HG03342 (cell line): ENCODE data around the gene PAX8.
"Not testable (repeated sequence)": the region's sequence is repeated elsewhere in the genome, so short reads cannot be mapped to it uniquely, and the experiment has no call there.

Experiments
- ATAC-seq: cut with Tn5 transposase; IDR thresholded peaks from one replicate; pipeline ENCODE4 v1.9.1; 2021; ENCODE audit warnings: mild to moderate bottlenecking, moderate library complexity; ENCODE audit not compliant: unreplicated experiment

PAX8 gene

DNA sequence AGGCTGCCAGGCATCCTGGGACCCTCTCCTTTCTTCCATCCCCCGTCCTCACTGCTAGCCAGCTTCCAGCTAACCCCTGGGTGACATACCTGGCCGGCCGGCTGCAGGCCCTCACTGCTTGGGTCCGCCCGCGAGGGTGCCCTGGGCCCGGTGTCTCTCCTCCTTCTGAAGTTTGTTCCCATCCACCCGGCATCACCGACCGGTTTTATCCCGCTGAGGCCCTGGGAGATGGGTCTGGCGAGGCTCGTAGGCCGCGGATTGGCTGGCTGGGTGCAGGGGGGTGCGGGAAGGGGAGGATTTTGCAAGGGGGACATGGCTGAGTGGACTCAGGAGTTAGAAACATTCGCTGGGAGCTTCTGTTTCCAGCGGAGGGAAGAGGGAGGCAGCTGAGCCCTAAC, at the start of gene PAX8:
TSS of gene PAX8 (minus strand) at position 180 of the 398 bp plus-strand sequence. CDS start 527 bp downstream, outside the sequence.
- no peak for ATAC-seq

DNA sequence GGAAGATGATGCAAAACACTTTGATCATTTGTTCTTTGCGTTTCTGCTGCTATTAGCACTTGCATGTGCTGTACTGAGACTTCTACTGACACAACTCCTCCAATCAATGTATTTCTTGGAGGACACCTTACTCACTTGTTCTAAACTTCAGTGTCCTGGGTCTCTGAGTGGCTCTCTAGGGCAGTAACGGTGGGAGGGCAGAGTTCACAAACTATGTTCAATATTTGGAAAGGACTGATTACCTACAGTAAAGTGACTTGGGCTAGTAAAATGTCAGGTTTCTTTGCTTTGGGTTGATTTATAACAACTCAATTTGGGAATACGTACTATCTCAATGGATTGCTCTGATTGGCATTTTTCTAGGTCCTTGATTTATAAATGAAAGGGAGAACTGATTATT, 49.3 kb upstream of the PAX8 start:
- no peak for ATAC-seq

DNA sequence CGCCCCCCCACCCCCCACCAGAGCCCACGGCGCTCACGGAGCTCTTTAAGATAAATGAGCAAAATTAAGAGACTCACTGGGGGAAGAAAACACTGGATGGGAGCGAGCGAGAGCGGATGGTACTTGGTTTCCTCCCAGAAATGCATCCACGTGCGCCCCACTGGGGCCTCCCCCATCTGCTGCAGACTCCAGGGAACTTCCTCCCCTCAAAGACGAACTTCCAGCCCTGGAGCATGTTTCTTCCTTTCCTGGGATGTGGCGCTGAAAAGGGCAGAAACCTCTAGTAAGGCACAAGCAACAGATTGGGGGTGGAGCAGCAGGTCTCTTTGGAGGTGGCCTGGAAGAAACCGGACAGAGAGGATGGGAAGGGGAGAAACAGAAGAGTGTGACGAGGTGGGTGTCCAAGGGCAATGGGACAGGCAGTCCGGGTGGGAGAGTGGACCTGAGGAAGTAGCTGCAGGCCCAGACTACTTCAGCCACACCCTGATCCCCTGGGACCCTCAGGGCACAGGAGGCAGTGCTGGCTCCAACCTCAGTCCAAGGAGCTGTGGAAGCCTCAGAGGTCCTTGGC, 46.5 kb upstream of the PAX8 start:
- ATAC-seq, result not testable (repeated sequence)

DNA sequence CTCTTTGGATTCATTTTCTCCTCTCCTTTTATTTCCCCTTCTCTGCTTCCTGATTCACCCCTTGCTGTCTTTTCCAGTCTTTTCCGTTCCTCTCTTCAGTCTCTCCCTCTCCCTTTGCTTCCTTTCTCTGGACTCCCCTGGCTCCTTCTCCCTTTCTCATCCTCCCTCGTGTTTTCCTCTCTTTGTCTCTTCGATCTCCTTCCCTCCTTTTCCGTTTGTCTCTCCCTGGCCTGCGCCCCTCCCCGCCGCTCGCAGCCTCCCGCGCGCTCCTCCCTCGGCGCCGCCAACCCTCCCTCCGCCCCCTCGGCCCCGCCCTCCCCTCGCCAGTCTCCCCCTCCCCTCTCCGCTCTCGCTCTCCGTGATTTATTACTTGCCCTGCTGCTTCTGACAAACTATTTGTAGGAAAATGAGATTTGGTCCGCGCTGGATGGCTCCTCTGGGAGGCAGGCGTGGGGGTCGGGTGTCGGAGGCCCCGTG, 46.0 kb upstream of the PAX8 start:
- ATAC-seq, result no peak

DNA sequence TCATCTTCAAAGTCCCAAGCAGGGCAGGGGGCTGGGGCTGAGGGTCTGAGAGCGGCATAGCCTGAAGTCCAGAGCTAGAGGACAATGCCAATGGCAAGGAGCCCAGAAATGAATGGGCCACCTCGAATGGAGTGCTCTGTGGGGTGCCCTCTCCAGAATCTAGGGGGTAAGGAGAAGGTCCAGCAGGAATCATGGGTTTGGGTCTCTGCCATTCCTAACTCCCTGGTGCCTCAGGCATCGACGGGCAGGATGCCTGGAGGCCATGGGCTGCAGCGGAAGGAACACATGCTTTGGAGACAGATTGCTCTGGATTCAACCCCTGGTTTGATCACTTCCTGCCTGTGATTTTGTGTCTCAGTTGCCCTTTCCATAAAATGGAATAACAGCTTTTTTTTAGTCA, 44.4 kb upstream of the PAX8 start:
- not testable (repeated sequence) for ATAC-seq

DNA sequence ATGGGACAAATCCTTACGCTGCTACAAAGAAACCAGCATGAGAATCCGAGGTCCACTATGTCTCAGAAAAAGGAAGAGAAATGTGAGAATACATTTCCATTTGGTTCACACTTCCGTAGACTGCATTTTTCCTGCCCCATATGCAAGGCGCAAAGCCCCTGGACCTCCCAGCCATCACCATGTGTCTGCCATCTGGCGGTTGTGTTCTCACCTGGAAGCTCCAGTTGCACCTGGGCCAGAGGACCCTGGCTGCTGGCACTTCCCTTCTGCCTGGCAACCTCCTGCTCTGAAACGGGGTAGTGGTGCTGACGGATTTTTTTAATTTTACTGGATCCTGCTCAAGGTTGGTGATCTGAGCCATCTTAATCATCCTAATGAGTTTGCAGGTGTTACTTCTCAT, 41.4 kb upstream of the PAX8 start:
- ATAC-seq, result not testable (repeated sequence)

DNA sequence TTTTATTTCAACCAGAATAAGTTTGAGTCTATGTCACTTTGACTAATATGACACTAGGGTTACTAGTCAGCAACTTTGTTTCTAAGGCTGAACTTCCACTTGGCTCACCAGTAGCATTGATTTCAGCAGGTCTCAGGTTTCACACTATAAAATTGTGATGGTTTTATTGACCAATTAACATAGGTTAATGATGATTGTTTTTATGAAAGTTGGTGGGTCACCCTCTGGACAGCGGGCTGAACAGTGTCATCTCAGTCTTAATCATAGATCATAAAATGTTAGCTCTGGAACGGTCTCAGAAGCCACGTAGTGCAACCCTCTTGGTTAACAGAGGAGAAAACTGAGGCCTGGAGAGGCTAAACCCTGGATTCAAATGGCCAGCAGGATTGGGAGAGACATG, 40.2 kb upstream of the PAX8 start:
- ATAC-seq, result not testable (repeated sequence)

DNA sequence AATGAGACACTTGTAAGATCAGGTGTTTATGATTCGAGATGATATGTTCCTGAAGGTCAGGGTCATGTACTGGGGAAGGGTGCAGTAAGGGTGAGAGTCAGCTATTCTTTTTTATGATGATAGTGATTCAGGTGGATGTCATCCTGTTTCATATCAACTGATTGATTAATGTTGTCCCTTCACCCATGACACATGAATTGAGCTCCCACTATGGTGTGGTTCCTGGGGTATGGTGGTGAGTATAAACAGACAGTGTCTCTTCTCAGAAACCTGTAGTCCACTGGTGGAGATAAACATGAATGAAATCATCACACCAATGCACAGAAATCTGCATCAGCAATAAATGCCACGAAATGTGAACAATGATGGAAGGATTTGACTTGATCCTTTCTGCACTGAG, 37.4 kb upstream of the PAX8 start:
- no peak for ATAC-seq

DNA sequence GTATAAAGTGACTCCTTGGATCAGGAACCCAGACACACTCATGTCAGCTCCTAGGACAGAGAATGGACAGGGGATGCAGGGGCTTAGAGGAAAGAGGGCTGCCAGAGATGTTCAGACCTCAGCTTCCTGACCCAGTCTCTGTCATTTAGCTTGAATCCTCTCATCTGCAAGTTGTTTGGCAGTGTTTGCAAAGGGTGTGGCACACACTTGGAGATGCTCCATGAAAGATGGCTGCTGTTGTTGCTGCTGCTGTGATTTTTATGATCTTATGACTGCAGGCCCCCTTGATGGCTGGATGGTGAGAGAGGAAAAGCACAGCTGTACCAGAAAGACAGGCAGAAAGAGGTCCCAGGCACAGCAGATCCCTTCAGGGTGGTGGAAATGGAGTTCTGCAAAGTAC, 35.9 kb upstream of the PAX8 start:
- ATAC-seq, result not testable (repeated sequence)

DNA sequence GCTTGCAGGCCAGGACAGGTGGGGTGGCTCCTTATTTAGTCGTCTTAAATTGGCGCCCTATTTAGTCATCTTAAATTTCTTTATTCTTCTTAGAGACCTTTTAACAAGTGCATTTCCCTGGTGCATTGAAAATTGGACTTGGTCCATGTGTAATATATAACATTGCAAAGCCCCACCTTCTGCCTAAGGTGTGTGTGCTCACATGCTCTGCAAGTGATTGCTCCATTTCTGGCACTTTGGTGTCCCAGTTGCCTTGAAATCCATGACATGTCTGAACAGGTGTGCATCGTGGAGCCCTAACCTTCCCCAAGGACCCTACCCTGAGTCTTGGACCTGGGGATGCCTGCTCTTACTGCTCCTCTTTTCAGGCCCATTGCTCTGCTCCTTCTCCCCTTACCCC, 35.5 kb upstream of the PAX8 start:
- ATAC-seq, result not testable (repeated sequence)

DNA sequence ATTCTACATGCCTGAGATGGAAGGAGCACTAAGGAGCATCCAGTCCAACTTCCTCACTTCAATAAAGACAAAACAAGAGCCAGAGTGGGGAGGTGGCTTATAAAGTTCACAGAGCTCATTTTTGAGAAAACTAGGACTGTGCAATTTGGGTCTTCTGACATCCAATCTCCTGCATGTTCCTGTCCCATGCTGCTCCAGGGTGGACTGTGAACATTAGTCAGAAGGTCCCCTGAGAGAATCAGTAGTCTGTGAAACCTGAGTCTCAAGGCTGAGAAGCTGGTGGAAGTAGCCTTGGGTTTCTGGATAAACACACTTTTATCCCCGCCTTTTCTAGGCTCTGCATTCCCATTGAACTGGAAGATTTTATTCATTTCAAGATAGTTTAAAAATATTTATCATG, 33.1 kb upstream of the PAX8 start:
- ATAC-seq, result not testable (repeated sequence)

DNA sequence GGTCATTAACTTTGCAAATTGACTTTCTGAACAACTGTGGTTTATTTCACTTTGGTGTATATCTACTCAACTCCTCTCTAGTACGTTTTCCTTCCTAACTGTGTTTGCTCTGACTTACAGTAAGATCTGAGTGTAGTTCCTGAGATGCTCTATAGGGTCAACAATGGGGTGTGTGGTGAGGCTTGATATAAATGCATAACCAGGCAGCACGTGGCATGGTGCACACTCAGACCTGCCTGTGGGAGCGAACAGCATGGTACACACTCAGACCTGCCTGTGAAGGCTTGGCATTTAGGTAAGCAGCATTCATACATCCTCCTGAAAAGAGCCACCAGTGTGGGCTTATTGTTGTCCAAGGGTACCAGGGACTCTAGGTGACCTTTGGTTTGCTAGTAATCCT, 32.5 kb upstream of the PAX8 start:
- not testable (repeated sequence) for ATAC-seq

DNA sequence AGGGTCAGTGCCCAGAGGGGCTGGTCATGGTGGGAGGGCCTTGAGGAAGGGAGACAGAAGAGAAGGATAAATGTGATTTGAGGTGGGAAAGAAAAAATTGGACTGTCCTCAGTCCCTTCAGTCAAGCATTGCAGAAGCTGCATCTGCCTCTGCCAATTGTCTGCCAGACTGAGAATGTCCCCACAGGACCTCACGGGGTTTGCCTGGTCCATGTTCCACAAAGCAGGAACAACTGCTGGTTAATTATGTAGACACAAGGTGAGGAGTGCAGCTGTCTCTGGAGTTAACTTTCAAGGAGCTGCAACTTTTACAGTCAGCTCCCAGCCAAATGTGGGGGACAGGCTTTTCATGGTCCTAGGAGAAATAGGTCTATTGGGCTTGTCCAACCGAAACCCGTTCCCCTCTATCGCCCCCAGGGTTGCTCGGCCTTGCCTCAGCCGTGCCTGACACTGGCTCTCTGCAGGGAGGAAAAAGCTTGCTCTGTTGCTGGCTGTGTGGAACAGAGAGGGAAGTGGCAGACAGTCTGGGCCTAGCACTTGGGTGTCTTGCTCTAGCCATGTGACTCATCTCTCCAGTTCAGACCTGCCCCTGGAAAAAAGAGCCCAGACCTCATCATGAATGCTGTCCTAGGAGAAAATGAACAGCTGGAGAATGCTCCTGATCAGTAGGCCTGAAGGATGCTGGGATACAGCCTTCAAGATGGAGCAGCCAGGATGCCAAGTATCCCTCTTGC, 31.1 kb upstream of the PAX8 start:
- no peak for ATAC-seq

DNA sequence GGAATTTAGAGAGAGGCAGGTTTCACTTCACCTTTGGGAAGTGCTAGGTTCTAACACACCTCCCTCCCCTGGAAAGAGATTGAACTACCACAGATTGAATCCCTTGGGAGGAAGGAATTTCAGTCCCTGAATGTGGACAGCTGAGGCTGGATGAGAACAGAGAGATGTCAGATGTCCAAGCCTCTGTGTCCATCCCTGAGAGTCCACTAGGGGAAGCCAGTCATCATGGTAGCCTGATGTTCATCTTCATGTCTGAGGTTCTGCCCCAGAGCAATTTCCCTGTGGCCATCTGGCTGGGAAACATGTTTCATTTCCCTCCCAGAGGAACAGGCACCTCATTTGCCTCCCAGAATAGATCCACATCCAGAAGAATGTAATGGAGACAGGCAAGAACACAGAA, 30.1 kb upstream of the PAX8 start:
- ATAC-seq, result not testable (repeated sequence)

DNA sequence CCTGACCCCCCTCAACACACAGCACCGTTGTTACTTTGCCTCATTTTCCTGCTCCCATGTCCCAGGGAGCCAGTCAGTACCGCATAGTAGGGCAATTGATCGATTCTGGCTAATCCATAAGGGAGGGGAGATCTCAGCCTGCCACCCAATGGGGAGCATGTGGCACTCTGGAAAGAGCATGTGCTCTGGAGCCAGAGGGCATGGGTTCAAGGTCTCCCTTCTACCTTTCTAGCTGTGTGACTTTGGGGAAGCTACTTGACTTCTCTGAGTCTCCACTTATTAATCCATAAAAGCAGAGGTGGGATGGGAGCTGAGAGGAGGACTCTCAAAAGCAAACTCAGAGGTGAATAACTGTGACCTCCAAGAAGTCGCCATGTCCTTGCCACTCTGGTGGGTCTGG, 27.5 kb upstream of the PAX8 start:
- ATAC-seq, result not testable (repeated sequence)

DNA sequence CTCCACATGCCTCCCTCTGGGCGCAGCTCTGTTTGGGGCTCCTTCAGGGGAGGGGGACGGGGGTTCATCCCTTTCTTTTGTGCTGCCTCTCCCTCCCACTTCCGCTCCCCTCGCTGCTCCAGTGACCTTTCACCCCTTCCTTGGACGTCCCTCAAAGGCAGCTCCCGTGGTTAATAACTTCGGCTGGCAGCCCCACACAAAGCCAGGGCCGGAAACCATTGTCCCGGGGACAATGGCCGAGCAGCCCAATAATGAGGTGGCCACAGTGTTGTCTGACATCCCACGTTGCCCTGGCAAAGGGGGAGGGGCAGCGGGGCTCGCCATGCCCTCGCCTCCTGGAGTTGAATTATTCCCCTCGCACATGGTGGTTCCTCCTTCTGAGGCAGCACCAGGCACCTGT, 27.0 kb upstream of the PAX8 start:
- not testable (repeated sequence) for ATAC-seq

DNA sequence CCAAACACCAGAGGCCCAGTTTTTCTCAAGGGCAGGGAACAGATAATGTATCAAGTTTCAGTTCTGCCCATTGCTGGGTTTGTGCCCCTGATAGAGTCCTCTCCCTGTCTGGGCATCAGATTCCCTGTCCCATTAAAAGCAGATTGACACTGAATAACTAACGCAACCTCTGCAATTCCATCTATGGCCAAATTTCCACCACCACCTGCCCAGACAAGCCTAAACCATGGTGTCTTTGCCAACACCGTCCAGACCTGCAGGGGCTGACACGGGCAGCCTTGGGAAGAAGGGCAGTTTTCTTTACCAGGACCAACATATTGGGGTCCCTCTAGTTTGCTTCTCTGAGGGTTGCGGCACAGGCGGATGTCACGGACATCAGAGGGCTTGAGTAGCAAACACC, 26.4 kb upstream of the PAX8 start:
- ATAC-seq, result no peak

DNA sequence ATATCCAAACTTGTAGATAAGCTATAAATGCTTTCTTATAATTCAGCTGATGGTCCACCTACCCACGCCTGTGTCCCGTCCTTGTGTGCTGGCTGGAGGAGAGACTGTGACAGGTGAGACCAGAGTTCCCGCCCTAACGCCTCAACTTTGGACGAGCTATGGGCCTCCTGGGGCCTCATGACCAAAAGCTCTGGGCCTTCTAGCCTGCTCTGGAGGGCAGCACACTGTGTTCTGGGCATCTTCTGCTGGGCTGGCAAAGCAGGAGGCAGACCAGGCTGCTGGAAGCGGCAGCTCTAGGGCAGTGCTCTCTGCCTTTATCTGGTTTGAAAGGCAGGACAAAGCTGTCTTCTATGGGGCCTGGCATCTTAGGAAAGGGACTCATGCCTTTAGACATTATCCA, 26.0 kb upstream of the PAX8 start:
- ATAC-seq, result no peak

DNA sequence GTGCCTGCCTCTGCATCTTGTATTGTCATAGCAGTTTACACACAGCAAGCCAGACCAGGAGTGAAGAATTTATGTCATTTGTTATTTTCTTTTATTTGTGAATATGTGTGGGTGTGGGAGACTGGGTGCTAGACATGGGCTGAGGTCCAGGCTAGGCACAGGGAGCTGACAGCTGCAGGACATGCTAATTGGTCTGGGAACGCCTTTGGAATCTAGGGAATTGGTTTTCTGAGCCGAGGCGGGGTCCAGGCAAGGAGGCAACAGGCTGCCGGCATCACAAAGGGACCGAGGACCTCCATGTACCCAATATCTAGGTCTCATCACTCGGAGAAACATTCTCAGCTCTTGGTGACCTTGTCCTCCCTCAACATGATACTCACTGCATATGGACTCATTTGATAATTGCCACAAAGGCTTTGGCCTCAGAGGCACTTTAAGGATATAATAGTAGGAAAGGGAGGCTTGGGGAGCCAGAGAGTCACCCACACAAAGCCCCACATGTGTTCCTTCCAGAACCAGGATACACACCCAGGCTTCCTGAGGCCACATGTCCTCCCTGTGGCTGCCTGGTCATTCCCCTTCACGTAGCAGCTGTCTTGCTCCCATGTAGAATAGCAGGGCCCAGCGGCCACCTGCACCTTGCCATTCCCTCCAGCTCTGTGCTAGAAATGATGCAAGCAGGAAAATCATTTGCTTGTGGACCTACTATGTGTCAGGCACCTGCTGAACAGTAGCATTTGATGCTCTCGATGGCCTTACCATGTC, 23.7 kb upstream of the PAX8 start:
- not testable (repeated sequence) for ATAC-seq

DNA sequence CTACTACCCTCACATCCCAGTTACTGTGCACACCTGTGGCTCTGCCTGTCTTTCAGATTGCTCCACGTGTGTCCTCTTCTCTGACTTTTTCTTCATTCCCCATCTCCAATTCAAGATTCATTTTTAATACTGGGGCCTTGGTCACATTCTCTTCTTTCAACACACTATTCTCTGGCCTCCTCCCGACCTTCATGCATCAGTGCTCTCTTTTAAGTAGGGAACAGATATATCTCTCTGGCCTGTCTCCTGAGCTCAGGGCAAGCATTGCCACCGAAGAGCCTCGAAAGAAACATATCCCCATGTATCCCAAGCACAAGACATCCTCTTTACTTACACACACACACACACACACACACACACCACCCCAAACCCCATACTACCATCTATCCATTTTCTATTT, 21.6 kb upstream of the PAX8 start:
- no peak for ATAC-seq

DNA sequence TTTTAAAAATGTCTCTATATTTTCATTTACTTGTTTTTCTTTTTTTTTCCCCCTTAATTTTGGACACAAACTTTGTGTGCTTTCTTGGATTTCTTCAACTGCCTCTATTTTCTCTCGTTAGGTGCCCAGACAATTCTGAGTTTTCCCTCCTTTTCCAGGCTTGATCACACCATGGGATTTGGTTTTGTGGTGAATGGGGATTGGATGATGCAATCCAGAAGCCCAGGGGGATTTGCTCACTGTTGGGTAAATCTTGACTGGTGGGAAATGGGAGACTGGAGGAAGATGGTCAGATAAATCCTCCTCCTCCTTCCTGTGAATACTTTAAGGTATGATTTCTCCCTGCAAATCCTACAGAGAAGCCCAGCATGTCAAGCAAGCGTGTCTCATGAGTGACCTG, 19.5 kb upstream of the PAX8 start:
- ATAC-seq, result no peak

DNA sequence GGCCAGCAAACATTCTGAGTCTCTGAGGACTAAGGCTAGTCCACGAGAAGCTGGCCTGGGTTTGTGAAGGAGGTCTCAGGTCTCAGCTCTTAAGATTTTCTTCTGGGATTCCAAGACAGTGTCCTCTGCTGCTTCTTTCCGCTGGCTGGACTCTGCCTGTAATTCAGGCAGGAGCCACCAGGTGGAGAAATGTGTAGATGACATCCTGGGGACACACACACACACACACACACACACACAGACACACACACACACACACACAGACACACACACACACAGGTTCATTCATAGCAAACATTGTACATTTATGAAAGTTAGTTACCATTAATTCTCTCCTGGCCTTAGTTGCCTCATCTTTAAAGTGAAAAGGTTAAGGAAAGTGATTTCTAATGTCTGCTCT, 18.9 kb upstream of the PAX8 start:
- not testable (repeated sequence) for ATAC-seq
